Activated CD8-positive, alpha-beta T cell treated with anti-CD3 and anti-CD28 coated beads, Interleukin-2, amount 10 ng/mL, durations not matched to agents 7 days and 5 days (primary cell): ENCODE results near the gene SLC25A30. TPM values are rescaled to one million over a fixed set of nuclear protein-coding genes. Genes with fewer than 3 reads are reported as not detected.
A peak's percentile ranks its signal among the peaks of the same experiment; 100 is the strongest.

Experiments used
- ATAC-seq: fragments of 150-1000 bp; cut with Tn5 transposase; one replicate; pipeline ENCODE4 v1.10.0; 2021; ENCODE audit warnings: moderate library complexity
- CTCF ChIA-PET: fragments of 350-600 bp; sonication (Branson Sonifier 250); formaldehyde crosslinking; loops from one replicate; lab custom pipeline; 2021; ENCODE audit warnings: antibody characterized with exemption; lab: Charles Lee
- POLR2A ChIA-PET: fragments of 350-600 bp; sonication (Branson Sonifier 250); formaldehyde crosslinking; loops from one replicate; lab custom pipeline; 2021; ENCODE audit warnings: antibody characterized with exemption; lab: Charles Lee
- DNase-seq: peaks from one replicate; pipeline ENCODE4 v3.0.0-alpha.2; 2020
- H3K27ac Mint-ChIP-seq: one replicate; pipeline ENCODE4 v1.8.0; 2021; ENCODE audit warnings: mild to moderate bottlenecking, mixed read lengths
- H3K27me3 Mint-ChIP-seq: one replicate; pipeline ENCODE4 v1.8.0; 2021; ENCODE audit warnings: low read depth, mixed read lengths
- H3K36me3 Mint-ChIP-seq: one replicate; pipeline ENCODE4 v1.8.0; 2021; ENCODE audit warnings: low read depth, mixed read lengths
- H3K4me1 Mint-ChIP-seq: one replicate; pipeline ENCODE4 v1.8.0; 2021; ENCODE audit warnings: low read depth, mixed read lengths
- H3K4me3 Mint-ChIP-seq: one replicate; pipeline ENCODE4 v1.8.0; 2021; ENCODE audit warnings: mild to moderate bottlenecking, mixed read lengths
- H3K9me3 Mint-ChIP-seq: one replicate; pipeline ENCODE4 v1.8.0; 2022; ENCODE audit warnings: mixed read lengths; ENCODE audit not compliant: insufficient read depth
- total RNA-seq, 2 experiments: library from RNA; stranded (reverse); gene quantifications; one replicate each; pipeline ENCODE4 v1.2.3, GENCODE V29; 2021

The SLC25A30 gene
- total RNA-seq, 2 experiments from 2014 or later: 19.0 to 19.7 TPM

DNA sequence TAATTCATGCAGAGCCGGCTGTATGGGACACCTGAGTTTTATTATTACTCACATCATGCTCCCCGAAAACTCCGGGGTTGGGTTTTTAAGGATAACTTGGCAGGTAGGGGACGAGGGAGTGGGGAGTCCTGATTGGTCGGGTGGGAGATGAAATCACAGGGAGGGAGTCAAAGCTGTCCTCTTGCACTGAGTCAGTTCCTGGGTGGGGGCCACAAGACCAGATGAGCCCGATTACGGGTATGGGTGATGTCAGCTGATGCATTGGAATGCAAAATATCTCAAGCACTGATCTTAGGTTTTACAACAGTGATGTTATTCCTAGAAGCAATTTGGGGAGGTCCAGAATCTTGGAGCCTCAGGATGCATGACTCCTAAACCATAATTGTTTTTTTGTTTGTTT lies 28.0 kb upstream of the SLC25A30 start:
- no peak overlapping the region for H3K27ac Mint-ChIP-seq
- peaks cover 24% of the 10 kb centered on the region for H3K27me3 Mint-ChIP-seq
- no peaks in the 10 kb centered on the region for H3K36me3 Mint-ChIP-seq
- DNase-seq (no peak), ATAC-seq (no peak)
- POLR2A ChIA-PET: no interaction called here
- CTCF ChIA-PET: no interaction called here
- peaks cover 12% of the 10 kb centered on the region for H3K4me1 Mint-ChIP-seq
- H3K9me3 Mint-ChIP-seq: no peaks in the 10 kb centered on the region
- no peak overlapping the region for H3K4me3 Mint-ChIP-seq

DNA sequence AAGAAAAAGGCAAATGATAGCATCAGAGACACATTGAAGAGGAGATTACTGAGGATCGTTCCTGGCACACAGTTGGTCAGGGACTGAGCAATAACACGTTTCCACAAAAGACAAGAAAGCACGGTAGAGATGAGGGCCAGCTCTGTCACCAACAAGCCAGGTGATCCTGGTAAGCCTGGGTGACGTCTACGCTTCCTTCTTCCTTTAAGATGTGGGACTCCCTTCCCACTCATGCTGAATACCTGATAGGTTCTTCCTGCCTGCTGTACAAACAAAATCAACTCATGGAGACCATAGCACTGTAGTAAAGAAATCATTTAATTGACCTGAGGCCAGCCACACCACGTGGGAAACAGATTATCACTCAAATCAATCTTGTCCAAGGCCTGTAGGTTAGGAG lies 26.9 kb upstream of the SLC25A30 start:
- ATAC-seq (no peak), DNase-seq (no peak)
- Mint-ChIP-seq H3K27me3 (peaks cover 24% of the 10 kb centered on the region), H3K4me3 (no peak overlapping the region), H3K9me3 (no peaks in the 10 kb centered on the region), H3K27ac (no peak overlapping the region), H3K36me3 (no peaks in the 10 kb centered on the region), H3K4me1 (peaks cover 19% of the 10 kb centered on the region)
- ChIA-PET POLR2A (no interaction called here), CTCF (no interaction called here)

DNA sequence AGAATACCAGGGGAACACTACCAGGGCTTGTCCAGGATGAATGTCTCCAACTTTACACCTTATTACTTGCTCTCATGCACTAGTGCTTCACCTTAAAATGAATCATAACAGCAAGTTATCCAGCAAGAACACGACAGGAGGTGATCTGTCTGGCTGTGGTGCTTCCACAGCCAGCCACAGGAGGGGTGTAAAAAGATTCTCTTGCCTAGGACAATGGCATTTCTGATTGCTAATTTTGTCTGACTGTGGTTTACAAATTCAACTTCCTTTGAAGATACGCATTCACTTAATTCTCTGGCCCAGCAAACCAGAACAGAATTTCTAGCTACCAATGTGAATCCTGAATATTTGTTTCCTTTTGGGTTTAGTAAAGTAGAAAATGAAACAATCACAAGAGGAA lies 23.5 kb upstream of the SLC25A30 start:
- H3K4me3 Mint-ChIP-seq: peak overlapping the region; percentile 5
- H3K27ac Mint-ChIP-seq: peak overlapping the region; percentile 53
- no peaks in the 10 kb centered on the region for H3K36me3 Mint-ChIP-seq
- POLR2A ChIA-PET: no interaction called here
- no peaks in the 10 kb centered on the region for H3K9me3 Mint-ChIP-seq
- H3K4me1 Mint-ChIP-seq: peaks cover 23% of the 10 kb centered on the region
- peaks cover 13% of the 10 kb centered on the region for H3K27me3 Mint-ChIP-seq
- CTCF ChIA-PET: interaction anchor here (1.0 to 1.4 kb wide), 2 partner anchors 15 to 47 kb away, joined by 3 to 5 read pairs; no protein-coding TSS in a partner anchor
- peak; percentile 73 for ATAC-seq
- peak; percentile 38 for DNase-seq

DNA sequence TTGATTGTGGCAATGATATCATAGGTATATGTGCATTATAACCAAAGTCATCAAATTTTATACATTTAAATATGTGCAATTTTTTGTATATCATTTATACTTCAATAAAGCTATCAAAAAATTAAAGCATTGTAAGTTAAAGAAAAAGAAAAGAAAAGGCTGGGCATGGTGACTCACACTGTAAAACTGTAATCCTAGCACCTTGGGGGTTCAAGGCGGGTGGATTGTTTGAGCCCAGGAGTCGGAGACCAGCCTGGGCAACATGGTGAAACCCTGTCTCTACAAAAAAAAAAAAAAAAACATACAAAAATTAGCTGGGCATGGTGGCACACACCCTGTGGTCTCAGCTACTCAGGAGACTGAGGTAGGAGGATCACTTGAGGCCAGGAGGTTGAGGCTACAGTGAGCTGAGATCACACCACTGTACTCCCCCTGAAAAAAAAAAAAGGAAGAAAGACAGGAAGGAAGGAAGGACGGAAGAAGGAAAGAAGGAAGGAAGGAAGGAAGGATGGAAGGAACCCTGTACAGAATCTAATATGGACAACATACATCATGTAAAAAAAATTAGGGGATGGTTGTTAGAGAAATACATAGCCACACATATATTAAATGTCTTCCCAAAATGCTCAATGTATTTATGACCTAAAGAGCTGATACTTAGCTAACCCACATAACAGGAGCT lies 21.7 kb upstream of the SLC25A30 start:
- Mint-ChIP-seq H3K27ac (no peak overlapping the region), H3K36me3 (no peaks in the 10 kb centered on the region), H3K9me3 (no peaks in the 10 kb centered on the region), H3K27me3 (peaks cover 3% of the 10 kb centered on the region), H3K4me1 (peaks cover 23% of the 10 kb centered on the region), H3K4me3 (no peak overlapping the region)
- CTCF ChIA-PET: interaction anchor here (0.6 to 1.4 kb wide), 2 partner anchors 41 to 393 kb away, joined by 3 read pairs; no protein-coding TSS in a partner anchor
- POLR2A ChIA-PET: interaction anchor here (1.2 kb wide), 1 partner anchor 99 kb away, joined by 4 read pairs; the partner anchor contains the start of gene TPT1
- DNase-seq (no peak), ATAC-seq (no peak)

DNA sequence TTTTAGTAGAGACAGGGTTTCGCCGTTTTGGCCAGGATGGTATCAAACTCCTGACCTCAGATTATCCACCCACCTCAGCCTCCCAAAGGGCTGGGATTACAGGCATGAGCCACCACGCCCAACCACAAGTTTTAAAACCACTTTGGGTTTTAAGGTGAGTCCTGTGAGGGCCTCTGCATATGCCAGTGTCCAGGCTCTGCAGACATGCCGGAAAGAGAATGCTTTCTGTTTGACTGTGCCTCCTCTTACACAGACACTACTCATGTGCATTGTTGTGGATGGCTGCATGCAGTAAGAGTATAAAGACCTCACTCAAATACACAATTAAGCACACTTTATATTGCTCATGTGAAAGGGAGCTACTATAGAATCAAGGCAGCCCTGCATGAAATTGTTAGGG lies 20.8 kb upstream of the SLC25A30 start:
- no peaks in the 10 kb centered on the region for H3K36me3 Mint-ChIP-seq
- H3K27ac Mint-ChIP-seq: no peak overlapping the region
- ATAC-seq (no peak), DNase-seq (no peak)
- H3K9me3 Mint-ChIP-seq: no peaks in the 10 kb centered on the region
- H3K4me1 Mint-ChIP-seq: peaks cover 23% of the 10 kb centered on the region
- H3K4me3 Mint-ChIP-seq: no peak overlapping the region
- POLR2A ChIA-PET: interaction anchor here (1.2 kb wide), 1 partner anchor 99 kb away, joined by 4 read pairs; the partner anchor contains the start of gene TPT1
- CTCF ChIA-PET: interaction anchor here (0.7 kb wide), 1 partner anchor 12 kb away, joined by 3 read pairs; no protein-coding TSS in a partner anchor
- H3K27me3 Mint-ChIP-seq: no peaks in the 10 kb centered on the region

DNA sequence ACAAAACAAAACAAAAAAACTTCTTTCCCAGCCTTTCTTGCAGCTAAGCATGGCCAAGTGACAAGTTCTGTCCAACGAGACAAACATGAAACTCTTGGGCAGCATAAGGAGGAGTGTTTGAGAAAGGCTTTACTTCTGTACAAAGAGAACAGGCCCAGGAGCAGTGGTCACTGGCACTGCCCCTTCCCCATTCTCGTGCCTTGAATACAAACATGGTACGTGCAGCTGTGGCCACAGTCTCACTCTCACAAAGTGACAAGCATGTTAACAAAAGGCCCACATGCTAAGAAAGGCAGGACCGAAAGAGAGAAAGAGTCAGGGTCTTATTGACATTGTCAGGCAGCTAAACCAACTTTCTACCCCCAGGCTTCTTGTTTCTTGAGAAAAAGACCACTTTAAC lies 19.8 kb upstream of the SLC25A30 start:
- Mint-ChIP-seq H3K36me3 (no peaks in the 10 kb centered on the region), H3K9me3 (no peaks in the 10 kb centered on the region), H3K4me1 (peaks cover 20% of the 10 kb centered on the region), H3K27ac (no peak overlapping the region), H3K27me3 (no peaks in the 10 kb centered on the region), H3K4me3 (no peak overlapping the region)
- ChIA-PET CTCF (no interaction called here), POLR2A (no interaction called here)
- DNase-seq: no peak
- no peak for ATAC-seq

DNA sequence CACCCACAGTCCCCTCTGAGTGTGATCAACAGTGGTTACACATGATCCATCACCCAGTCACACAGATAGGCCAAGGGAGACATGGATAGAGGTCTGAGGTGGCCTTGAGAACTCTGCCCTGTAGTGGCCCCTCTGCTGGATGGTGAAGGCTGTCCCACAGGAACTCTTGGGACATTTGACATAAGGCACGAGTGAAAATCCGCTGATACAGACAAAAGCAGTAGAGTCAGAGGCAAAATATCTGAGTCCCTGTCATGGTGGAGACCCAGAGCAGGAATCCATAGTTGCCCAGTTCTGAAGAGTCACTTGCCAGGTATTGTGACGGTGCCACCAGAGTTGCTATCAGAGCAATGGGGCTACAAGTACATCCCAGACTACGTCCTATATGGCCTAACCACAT lies 18.8 kb upstream of the SLC25A30 start:
- Mint-ChIP-seq H3K36me3 (no peaks in the 10 kb centered on the region), H3K4me3 (no peak overlapping the region), H3K4me1 (peaks cover 18% of the 10 kb centered on the region), H3K9me3 (no peaks in the 10 kb centered on the region), H3K27ac (no peak overlapping the region), H3K27me3 (no peaks in the 10 kb centered on the region)
- ChIA-PET POLR2A (no interaction called here), CTCF (interaction anchor here (1.6 kb wide), 1 partner anchor 26 kb away, joined by 3 read pairs; no protein-coding TSS in a partner anchor)
- no peak for ATAC-seq
- no peak for DNase-seq

DNA sequence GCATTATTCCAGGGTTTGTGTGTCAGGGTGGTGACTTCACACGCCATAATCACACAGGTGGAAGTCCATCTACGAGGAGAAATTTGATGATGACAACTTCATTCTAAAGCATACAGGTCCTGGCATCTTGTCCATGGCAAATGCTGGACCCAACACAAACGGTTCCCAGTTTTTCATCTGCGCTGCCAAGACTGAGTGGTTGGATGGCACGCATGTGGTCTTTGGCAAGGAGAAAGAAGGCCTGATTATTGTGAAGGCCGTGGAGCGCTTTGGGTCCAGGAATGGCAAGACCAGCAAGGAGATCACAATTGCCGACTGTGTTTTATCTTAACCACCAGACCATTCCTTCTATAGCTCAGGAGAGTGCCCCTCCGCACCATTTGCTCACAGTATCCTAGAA lies 18.2 kb upstream of the SLC25A30 start:
- no peaks in the 10 kb centered on the region for H3K27me3 Mint-ChIP-seq
- POLR2A ChIA-PET: no interaction called here
- H3K9me3 Mint-ChIP-seq: no peaks in the 10 kb centered on the region
- H3K36me3 Mint-ChIP-seq: no peaks in the 10 kb centered on the region
- DNase-seq: no peak
- H3K4me3 Mint-ChIP-seq: no peak overlapping the region
- peaks cover 12% of the 10 kb centered on the region for H3K4me1 Mint-ChIP-seq
- CTCF ChIA-PET: interaction anchor here (1.6 kb wide), 1 partner anchor 27 kb away, joined by 3 read pairs; no protein-coding TSS in a partner anchor
- no peak overlapping the region for H3K27ac Mint-ChIP-seq
- no peak for ATAC-seq

DNA sequence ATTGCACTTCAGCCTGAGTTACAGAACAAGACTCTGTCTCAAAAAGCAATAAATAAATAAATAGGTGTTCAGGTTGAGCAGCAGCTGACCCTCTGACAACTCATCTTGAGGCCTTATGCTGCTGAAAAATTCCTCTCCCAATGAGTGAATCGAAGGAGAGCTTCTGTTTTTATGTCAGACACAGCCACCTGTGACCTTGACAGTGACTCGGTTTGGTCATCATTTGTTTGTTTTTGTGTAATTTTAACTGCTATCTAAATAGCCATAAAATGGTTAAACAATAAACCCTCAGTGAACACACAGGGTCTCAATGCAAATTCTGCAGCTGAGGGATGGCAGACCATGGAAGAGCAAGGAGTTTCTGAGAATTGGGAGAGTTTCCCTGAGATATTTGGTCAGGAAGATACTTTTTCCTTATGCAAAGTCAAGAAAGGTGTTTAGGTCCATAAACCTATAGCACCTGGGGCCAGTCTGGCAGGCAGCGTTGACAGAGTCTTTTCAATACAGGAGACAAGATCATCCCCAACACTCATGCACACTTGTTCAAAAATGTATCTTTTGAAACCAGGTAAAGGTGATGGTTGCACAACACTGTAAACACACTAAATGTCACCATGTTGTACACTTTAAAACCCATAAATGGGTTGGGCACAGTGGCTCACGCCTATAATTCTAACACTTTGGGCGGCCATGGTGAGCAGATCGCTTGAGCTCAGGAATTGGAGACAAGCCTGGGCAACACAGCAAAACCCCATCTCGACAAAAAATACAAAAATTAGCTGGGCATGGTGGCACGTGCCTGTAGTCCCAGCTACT lies 16.6 kb upstream of the SLC25A30 start:
- ChIA-PET POLR2A (no interaction called here), CTCF (no interaction called here)
- Mint-ChIP-seq H3K4me1 (peaks cover 4% of the 10 kb centered on the region), H3K36me3 (no peaks in the 10 kb centered on the region), H3K27ac (no peak overlapping the region), H3K9me3 (no peaks in the 10 kb centered on the region), H3K27me3 (no peaks in the 10 kb centered on the region), H3K4me3 (no peak overlapping the region)
- no peak for ATAC-seq
- DNase-seq: no peak

DNA sequence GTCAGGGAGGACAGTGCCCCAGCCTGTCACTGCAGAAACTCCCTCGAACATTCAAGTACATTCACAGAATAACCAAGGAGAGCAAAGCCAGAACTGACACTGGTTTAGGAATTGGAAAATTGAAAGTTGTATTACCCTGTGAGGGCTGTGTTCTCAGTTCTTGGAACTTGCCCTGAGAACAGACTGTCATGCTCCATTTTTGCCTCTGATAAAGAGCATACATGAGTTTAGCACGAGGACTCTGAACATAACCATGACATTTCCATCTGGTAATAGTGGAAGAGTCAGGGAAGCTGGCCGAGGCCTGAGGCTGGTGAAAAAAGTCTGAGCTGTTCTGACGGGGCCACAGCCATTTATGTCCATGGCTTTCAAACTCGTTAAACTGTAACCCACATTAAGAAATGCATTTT lies 15.2 kb upstream of the SLC25A30 start:
- ATAC-seq: no peak
- no peaks in the 10 kb centered on the region for H3K9me3 Mint-ChIP-seq
- no peak for DNase-seq
- no peaks in the 10 kb centered on the region for H3K36me3 Mint-ChIP-seq
- H3K4me1 Mint-ChIP-seq: peaks cover 2% of the 10 kb centered on the region
- no peak overlapping the region for H3K4me3 Mint-ChIP-seq
- ChIA-PET CTCF (no interaction called here), POLR2A (no interaction called here)
- no peaks in the 10 kb centered on the region for H3K27me3 Mint-ChIP-seq
- no peak overlapping the region for H3K27ac Mint-ChIP-seq

DNA sequence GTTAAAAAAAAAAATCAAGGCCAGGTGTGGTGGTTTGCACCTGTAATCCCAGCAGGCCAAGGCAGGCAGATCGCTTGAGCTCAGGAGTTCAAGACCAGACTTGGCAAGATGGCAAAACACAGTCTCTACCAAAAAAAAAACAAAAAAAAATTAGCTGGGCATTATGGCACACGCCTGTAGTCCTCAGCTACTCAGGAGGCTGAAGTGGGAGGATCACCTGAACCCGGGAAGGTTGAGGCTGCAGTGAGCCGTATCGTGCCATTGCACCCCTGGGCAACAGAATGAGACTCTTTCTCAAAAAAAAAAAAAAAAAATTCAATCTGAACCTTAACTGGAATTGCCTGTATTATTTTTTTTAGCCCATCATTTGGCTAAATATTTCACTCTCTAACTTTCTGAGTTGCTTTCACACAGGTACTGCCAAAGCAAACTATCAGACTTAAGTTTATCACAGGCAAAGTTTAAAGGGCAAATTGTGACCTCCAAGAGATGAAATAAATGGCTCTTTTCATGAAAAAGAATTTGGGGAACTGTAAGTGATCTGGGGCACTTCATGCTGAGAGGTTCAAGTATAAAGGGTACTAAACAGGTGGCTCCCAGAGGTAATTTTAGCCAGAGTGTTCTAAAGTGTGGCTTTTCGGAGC lies 14.7 kb upstream of the SLC25A30 start:
- no peaks in the 10 kb centered on the region for H3K9me3 Mint-ChIP-seq
- no peaks in the 10 kb centered on the region for H3K27me3 Mint-ChIP-seq
- ChIA-PET CTCF (no interaction called here), POLR2A (no interaction called here)
- H3K36me3 Mint-ChIP-seq: no peaks in the 10 kb centered on the region
- ATAC-seq (no peak), DNase-seq (no peak)
- H3K4me3 Mint-ChIP-seq: no peak overlapping the region
- no peak overlapping the region for H3K27ac Mint-ChIP-seq
- H3K4me1 Mint-ChIP-seq: peaks cover 2% of the 10 kb centered on the region
